HG02623 (cell line): Measurements from ENCODE around the gene SETD5.

Experiments
- ATAC-seq: cut with Tn5 transposase; IDR thresholded peaks from one replicate; pipeline ENCODE4 v1.9.1; 2021; ENCODE audit warnings: moderate library complexity; ENCODE audit not compliant: unreplicated experiment

Gene SETD5

GRCh38 chr3:9386501-9387321 lies 10.7 kb upstream of the SETD5 start:
- ATAC-seq: no peak

DNA sequence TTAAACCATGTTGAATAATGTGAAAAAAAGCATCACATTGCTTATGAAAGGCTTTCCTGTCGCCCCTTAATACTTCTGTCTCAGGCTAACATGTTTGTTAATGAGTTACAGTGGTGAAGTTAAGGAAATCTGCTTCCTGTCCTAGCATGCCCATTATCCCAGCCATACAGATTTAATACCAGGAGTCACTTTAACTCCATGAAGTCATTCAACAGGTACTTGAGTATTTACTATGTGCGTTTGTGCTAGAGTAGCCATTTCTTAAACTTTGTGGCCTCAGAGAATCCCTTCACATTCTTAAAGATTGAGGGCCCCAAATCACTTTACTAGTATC lies 10.1 kb upstream of the SETD5 start:
- no peak for ATAC-seq

GRCh38 chr3:9388142-9388541 lies 9.3 kb upstream of the SETD5 start:
- no peak for ATAC-seq

GRCh38 chr3:9388562-9389272 lies 8.7 kb upstream of the SETD5 start:
- no peak for ATAC-seq

- ATAC-seq: no peak
Measured at GRCh38 chr3:9390265-9390888, 7.0 kb upstream of the SETD5 start.

DNA sequence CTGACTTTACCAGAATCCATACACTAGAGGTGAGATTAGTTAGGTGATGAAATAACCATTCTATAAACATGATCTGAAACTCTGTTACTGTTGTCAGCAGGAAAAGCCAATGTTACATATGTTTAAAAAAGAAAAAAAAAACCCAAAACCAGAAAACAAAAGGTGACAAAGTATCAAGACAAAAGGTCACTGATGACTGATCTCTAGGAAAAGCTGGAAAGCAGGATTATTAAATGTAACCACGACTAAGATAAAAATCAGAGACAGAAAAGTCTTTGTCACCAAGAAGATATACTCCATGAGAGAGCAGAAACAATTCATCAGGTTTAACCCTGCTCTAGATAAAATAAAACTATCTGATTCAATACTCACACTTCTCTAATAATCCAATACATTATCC lies 5.4 kb upstream of the SETD5 start:
- no peak for ATAC-seq

- no peak for ATAC-seq
Measured at GRCh38 chr3:9395570-9396300, 1.7 kb upstream of the SETD5 start.

DNA sequence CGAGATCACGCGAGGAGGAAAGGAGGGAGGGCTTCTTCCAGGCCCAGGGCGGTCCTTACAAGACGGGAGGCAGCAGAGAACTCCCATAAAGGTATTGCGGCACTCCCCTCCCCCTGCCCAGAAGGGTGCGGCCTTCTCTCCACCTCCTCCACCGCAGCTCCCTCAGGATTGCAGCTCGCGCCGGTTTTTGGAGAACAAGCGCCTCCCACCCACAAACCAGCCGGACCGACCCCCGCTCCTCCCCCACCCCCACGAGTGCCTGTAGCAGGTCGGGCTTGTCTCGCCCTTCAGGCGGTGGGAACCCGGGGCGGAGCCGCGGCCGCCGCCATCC lies 1.1 kb upstream of the SETD5 start:
- peak; percentile 26 for ATAC-seq

- ATAC-seq: peak; percentile 65
Measured at GRCh38 chr3:9396632-9397331, 633 bp upstream of the SETD5 start.

DNA sequence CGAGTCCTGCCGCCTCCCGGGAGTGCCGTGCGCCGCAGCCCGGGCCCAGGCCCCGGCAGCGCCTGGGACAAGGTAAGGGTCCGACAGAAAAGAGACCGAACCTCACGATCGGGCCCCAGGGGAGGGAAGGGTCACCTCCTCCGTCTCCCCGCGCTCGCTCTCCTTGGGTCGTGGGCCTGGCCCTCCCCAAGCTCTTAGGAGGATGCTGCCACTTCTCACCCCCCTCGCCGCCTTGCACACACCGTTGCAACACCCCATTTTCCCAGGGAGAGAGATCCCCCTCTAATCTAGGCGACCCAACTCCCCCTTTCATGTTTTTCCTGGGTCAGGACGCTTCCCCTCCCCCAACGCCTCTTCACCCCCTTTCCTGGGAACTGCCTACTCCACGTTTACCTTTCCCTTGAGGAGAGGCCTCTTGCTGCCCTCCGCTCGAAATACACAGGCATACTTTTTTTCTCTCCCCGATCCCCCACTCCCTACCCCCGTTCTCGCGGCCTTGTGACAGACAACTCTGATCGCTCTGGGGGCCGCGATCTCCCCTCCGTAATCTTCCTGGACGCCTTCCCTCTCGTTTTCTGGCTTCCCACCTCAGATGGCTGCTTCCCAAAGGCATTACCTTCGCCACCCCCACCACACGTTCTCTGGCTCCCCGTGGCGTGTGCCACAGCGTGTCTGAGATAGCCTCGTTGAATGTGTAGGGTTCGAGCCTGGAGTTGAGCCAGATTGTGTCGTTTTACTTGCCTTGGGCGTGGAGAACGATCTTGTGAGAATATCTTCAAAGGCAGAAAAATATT lies 688 bp downstream of the SETD5 start:
- ATAC-seq: no peak

- no peak for ATAC-seq
Measured at GRCh38 chr3:9398700-9399336, 1.4 kb downstream of the SETD5 start.

- no peak for ATAC-seq
Measured at GRCh38 chr3:9399337-9399703, 1.9 kb downstream of the SETD5 start.

GRCh38 chr3:9399746-9400145 lies 2.3 kb downstream of the SETD5 start:
- ATAC-seq: no peak

GRCh38 chr3:9400616-9401015 lies 3.2 kb downstream of the SETD5 start:
- no peak for ATAC-seq

DNA sequence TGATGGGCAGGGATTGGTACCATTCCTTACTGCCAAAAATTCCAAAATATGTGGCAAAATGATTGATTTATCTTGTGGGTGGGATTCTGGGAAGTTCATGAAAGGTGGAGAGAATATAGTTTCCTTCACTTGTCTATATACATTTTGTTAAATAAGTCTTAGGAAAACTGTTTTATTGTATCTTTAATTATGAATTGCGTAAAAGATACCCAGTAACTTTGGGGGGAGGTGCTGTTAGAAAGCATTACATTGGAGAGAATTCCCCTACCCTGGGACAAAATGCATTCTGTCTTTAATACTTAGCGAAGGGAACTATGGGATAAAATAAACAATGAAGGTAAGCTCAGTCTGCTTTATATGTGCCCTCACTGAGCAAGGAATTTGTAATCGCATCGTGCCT lies 4.6 kb downstream of the SETD5 start:
- ATAC-seq: no peak

DNA sequence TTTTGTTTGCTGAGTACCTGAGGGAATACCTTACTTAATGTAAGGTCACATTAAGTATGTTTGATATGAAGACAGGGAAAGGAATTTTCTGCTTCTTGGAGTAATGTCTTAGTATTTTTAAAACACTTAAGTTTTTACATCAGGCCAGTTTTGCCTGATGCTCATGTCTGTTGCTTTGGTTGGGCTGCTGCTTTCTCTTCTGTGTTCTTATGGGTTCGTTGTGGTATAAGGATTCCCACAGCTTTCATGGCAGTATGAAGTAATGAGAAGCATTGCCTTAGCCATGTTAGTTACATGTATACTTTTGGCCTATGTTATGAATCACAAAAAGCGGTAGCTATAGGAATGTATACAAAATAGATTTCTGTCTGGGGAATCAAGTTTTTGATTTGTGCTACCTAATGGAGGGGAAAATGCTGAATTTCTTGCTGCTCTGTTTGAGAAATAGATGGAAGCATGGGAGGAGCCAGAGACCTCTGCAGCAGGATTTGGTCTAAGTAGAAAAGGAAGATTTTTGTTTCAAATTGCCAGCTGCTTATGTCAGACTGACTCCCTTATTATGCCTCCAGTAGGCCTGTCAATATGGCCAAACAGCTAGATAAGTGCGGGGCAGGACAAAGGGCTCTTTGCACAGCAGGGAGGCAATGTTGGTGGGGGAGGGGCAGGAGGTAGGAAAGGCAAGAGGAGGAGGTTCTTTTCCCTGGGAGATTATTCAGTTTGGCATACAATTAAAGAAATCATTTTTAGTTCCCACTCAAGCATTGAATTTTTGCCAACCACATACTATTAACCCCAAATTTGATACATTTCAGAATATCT lies 5.2 kb downstream of the SETD5 start:
- ATAC-seq: no peak

DNA sequence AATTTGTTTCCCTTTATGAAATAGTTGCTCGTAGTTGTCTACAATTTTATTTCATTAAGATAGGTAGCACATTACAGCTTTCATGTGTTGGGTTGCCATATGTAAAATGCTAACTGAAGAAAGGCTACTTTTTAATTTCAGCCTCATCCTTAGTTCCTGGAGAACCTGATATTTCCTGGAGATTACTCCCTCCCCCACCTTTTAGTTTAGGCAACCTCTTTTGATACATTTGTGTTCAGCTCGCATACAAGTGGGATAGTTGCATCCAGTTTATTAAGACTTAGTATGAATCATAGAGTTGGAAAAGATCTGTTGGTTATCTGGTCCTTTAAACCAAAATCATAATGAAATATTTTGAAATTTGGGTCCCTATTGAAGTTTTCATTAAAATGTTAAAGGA lies 6.0 kb downstream of the SETD5 start:
- no peak for ATAC-seq

GRCh38 chr3:9404680-9405079 lies 7.3 kb downstream of the SETD5 start:
- no peak for ATAC-seq

DNA sequence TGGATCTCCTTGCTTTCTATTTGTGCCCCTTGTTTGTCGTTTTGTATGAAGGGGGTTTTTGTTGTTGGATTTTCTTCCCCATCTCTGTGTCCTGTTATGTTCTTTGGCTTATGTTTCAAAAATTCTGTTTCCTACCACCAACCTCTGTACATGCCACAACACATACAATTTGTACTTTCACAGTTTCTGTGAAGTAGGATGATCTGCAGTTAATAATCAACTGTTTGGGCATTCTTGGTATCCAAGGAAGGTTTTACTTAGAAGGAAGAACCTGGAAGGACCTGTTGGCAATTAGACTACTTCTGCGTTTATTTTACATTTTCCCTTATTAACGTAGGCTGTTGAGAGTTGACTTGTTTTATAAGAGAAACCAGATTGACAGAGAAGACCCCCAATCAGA lies 8.3 kb downstream of the SETD5 start:
- ATAC-seq: no peak
